OCI-M1 (cell line): ENCODE measurements around the gene SUN3.
"Not testable (repeated sequence)": the region's sequence is repeated elsewhere in the genome, so short reads cannot be mapped to it uniquely, and the experiment has no call there.

Experiments
- DNase-seq: peaks from one replicate; lab custom pipeline; 2025; lab: John Stamatoyannopoulos, UW

SUN3 gene

DNA sequence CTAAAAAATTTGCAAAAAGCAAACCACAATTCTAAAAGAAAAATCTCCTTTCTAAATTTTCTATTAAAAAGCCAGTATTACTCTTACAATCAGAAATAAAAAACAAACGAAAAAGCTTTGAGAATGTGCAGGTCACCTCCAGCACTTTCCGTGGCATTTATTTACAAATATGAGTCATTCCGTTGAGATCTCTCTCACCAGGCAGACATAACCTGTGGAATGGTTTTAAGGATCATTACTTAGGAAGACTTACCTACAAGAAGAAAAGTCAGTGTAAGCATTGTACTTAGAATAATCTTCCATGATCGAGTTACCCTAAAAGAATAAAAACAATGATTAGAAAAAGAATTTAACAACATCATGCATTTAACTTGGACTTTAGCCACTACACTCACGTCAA lies 3.3 kb downstream of the SUN3 start:
- no peak for DNase-seq

DNA sequence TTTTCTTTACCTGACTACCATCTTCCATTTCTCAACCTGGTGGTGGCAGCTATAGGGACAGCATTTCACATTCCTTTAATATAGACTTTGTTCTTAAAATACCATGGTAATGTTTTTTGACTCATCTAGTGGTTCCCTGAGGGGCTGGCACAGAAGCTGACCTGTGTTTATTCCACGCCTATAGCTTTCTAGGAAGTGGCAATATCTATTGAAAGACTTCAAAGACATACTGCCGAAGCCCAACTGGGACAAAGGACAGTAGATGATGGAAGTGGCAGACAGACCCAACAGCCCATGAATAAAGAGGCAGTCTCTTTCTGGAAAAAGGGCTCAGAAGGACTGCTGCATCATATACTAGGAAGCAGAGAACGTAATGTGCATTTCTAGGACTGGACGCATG lies 11.2 kb downstream of the SUN3 start:
- no peak for DNase-seq

DNA sequence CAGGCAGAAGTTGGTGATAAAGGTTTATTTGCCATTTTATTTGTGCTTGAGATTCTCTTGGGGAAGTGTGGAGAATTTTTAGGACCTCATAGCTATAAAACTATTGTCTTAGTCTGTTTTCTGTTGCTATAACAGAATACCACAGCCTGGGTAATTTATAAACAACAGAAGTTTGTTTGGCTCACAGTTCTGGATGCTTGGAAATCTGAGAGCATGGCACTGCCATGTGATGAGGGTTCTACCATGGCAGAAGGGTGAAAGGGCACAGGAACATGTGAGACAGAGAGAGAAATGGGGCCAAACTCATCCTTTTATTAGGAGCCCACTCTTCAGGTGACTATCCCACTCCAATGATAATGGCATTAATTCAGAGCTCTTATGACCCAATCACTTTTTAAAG lies 12.3 kb downstream of the SUN3 start:
- DNase-seq = no peak

DNA sequence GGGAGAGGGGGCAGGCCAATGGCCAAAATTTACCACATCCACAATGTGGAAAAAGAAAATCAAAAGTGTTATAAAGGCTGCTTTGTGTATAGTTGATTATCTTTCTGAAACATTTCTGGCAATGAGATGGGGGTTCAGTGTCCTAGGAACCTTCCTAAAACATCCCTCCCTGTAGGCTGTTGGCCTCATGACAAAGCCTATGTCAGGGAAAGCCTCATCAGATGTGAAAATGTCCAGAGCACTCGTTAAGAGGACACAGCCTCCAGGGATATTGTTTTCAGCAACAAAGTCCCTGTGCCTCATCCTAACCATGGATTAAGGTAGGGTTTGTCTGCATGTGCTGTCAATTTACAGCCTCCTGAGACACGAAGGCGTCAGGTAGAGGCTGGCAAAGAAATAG lies 17.0 kb downstream of the SUN3 start:
- no peak for DNase-seq

DNA sequence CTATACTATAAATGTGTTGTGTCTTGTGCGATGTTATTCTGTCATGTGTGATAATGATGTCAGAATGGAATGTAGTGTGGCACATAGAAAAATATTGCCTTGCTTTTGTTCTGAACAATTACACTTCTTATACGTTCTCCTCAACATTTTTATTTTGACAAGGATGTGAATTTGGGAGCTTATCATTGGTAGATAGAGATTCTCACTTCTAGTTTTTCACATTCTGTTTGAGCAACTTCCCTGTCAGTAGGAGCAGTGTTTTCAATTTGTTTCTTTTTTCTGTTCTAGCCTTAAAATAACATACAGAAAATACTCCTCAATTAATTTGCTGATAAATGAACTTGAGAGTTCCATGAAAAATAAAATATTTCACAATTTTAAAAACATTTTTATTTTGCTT lies 17.6 kb downstream of the SUN3 start:
- no peak for DNase-seq

DNA sequence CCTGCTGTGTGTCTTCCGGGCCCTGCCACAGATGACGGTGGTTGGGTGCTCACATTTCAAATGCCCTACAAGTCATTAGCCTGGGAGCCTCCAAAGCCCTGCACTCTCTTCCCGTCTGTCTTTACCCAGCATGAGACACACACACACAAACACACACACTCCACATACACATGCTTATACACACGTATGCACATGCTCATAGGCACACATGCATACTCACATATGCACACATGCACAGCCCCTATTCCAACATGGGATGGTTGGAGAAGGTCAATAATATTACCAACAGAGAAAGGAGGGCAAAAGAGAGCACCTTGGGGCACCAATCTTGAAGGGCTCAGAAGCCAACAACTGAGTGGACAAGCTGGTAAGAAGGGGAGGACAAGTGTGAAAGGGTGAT lies 19.0 kb downstream of the SUN3 start:
- no peak for DNase-seq

DNA sequence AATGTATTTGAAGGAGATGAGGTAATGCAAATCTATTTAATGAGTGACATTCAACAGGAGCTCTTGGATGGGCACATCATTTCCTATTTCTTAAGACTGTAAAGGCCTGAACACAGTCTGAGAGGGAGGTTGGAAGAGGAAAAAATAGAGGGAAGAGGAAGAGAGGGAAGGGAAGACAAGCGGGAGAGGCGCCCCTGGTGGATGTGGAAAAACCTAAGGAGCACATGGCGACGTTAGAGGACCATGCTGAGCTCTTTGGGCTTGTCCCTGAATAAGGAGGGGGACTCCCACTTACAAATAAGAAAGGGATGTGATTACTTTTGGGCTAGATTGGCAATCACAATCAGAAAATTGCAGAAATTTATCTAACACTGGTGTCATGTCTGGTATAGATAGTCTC lies 19.6 kb downstream of the SUN3 start:
- DNase-seq = no peak

DNA sequence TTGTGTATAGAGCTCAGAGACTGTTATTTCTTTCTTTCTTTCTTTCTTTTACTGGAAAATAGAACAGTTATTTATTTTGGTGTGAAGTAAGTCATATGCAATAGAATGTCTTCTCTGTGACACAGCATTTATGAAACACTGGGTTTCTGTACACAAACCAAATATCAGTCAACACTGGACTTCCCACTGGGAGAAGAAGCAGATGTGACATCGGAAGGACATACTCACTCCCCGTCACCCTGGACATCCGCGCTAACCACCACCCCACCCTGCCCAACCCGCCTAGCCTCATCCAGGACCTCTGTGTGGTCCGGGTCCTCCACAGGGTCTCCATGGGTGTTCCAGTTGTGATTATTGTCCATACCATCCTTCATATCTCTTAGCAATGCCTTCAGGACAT lies 22.0 kb downstream of the SUN3 start:
- no peak for DNase-seq

DNA sequence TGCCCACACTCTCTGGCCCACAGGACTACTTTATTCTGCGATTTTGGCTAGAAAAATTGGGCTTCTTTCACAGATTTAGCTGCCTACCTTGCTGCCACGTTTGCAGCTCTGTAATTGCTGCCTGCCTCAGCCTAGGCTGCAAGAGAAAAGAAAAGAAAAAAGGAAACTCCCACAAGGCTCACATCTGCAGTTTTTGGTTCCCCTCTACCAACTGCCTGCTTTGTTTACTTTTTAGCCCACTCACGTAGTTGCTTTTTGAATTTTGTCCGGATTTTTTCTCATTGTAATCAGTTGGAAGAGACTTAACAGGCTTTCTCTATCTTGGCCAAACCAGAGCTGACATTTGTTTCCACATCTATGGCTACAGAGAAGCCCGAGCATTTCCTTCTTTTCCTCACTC lies 24.3 kb downstream of the SUN3 start:
- no peak for DNase-seq

DNA sequence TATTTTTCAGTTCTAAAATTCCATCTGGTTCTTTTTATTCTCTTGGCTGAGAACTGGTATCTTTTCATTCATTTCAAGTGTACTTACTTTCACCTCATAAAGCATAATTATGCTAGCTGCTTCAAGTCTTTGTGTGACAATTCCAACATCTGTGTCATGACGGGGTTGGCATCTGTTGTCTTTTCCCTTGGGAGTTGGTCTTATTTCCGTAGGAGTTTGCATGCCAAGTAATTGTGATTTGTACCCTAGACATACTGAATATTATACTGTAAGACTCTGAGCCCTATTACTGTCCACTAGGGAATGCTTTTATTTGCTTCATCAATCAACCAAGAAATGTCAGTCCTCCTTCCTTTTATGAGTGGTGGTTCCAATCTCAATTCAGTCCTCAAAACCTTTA lies 24.9 kb downstream of the SUN3 start:
- DNase-seq = no peak

DNA sequence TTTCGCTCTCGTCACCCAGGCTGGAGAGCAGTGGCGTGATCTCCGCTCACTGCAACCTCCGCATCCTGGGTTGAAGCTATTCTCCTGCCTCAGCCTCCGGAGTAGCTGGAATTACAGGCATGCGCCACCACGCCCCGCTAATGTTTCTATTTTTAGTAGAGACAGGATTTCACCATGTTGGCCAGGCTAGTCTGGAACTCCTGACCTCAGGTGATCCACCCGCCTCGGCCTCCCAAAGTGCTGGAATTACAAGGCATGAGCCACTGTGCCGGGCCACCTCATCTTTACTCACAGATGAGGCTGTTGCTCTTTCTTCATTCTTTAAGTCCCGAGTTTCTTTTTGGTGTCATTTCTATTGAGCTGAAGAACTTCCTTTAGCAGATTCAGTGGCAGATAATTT lies 28.7 kb downstream of the SUN3 start:
- not testable (repeated sequence) for DNase-seq

DNA sequence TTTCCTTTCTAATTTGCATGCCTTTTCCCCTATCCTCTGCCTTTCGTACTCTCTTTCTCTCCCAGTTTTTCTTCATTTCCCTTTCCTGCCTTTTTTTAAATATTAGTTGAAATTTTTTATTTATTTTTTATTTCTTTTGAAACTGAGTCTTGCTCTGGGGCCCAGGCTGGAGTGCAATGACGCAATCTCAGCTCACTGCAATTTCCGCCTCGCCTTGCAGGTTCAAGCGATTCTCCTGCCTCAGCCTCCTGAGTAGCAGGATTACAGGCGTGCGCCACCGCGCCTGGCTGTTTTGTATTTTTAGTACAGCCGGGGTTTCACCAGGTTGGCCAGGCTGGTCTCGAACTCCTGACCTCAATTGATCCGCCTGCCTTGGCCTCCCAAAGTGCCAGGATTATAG lies 29.5 kb downstream of the SUN3 start:
- no peak for DNase-seq

DNA sequence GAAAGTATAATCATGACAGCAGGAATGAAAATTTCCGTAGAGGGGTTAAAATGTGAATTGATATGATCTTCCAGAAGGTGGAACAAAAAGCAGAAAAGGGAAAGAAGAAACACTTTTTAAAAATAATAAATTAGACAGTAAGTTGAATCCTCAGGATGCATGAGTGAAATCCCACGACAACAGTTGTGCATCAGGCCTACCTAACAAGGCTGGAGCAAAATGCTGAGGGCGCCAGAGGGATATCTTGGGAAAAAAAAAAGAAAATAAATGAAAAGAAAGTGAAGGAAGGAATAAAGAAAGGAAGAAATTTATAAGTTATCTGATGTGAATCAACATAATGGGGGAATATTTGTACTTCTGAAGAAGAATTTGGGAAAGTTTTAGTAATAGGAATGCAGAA lies 36.5 kb downstream of the SUN3 start:
- DNase-seq = no peak

DNA sequence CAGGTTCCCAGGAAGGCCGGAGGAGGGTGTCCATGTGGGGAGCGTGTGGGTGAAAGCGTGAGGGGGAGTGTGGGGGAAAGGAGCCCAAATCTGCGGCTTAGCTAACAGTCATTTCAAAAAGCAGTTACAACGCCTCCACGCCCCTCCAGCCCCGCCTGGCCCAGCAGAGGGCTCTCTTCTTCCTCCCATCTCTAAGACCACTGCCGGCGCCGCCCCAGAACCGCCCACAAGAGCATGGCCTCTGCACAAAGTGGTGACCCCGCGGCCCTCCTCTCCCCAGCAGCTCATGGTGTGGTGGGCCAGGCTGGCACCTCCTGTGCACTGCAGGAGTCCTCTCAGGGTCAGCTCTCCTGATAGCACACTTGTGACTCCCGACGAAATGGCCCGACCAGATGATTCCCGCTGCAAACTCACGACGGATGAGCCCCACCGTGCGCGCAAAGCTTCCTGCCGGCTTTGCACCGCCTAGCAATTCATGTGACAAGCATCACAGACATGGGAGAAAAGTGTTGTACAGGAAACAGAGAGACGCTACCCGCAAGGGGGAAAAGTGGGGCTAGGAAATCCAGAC lies 37.1 kb downstream of the SUN3 start:
- DNase-seq = peak; percentile 87

DNA sequence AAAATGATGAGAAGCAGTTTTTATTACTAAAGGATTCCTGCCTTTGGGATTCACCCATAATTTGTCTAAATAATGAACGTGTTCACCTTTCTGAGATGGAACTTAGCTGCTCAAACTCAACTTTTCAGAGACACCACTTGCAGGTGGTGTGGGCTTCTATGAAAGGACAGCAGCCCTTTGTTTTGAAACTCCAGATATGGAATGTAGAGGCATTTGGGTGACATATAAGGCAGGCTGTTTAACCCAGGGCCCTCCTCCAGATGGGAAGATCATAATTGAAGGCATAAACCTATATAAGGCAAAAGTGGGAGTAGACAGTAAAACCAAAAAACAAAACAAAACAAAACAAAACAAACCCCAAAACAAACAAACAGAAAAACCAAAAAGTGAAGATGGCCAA lies 37.6 kb downstream of the SUN3 start:
- peak; percentile 33 for DNase-seq

DNA sequence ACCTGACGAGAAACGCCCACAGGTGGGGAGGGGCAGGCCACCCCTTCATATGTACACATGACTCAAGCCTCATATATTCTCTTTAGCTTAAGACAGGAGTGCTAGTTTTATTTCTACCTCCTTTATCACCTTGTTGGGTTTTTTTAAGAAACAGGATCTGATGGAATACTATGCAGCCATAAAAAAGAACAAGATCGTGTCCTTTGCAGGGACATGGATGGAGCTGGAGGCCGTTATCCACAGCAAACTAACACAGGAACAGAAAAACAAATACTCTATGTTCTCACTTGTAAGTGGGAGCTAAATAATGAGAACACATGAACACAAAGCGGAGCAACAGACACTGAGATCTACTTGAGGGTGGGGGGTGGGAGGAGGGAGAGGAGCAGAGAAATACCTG lies 38.3 kb downstream of the SUN3 start:
- DNase-seq = no peak

DNA sequence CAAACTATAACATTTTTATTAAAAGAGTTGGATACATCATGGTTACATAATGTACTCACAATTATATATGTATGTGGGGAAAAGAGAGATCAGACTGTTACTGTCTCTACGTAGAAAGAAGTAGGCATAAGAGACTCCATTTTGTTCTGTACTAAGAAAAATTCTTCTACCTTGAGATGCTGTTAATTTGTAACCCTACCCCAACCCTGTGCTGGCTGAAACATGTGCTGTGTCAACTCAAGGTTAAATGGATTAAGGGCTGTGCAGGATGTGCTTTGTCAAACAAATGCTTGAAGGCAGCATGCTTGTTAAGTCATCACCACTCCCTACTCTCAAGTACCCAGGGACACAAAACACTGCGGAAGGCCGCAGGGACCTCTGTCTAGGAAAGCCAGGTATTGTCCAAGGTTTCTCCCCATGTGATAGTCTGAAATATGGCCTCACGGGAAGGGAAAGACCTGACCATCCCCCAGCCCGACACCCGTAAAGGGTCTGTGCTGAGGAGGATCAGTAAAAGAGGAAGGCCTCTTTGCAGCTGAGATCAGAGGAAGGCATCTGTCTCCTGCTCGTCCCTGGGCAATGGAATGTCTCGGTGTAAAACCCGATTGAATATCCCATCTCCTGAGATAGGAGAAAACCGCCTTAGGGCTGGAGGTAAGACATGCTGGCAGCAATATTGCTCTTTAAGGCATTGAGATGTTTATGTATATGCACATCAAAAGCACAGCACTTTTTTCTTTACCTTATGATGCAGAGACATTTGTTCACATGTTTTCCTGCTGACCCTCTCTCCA lies 39.1 kb downstream of the SUN3 start:
- DNase-seq = not testable (repeated sequence)

DNA sequence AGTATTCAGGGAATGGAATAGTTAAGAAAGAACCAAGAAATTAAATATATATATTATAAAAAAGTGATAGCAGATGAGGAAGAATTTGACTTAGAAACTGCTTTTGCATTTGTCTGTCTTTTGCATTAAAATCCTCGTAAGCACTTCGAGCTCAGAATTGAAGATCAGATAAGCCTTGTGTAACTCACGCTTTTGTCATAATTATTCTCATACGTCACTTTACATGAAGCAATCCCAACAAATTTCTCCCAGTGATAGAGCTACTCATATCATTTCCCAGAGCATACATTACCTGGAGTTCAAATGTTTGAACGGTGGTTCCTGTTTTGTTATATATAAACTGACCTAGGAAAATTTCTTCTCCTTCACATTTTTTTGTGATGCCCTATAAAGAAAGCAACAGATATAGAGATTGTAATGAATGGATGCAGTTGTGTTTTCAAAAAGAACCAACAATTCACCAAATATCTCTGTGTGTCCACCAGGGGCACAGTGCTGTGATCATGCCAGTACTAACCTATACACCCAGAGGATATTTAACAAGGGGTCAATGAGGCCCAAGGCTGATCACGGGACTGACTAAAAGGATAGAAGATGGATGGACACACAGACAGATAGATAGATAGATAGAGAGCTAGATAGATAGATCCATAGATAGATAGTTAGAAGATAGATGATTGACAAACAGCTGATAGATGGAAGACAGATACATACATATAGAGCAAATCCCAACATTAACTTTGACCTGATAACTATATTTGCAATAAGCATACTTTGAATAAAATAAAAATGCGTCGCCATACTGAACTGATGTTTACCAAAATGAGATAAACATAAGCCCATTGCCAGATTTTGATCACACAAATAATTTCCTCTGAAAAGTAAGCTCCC lies 40.2 kb downstream of the SUN3 start:
- DNase-seq = peak; percentile 15

DNA sequence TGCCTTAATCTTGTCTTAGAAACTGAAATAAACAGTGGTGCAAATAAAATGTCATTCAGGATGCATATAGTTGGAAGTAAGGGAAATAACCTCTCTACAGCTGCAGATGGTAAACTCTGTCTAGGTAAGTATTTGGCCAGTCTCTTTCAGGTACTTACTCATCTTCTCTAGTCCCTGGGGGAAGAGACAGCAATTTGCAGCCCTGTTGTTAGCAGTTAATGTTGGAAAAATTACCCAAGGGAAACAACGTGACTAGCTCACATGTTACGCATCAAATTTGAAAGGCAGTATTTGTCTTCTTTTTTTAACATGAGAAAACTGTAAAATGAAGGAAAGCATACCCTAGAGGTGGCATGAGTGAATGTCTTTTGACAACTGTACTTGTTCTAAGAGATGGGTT lies 46.3 kb downstream of the SUN3 start:
- no peak for DNase-seq

DNA sequence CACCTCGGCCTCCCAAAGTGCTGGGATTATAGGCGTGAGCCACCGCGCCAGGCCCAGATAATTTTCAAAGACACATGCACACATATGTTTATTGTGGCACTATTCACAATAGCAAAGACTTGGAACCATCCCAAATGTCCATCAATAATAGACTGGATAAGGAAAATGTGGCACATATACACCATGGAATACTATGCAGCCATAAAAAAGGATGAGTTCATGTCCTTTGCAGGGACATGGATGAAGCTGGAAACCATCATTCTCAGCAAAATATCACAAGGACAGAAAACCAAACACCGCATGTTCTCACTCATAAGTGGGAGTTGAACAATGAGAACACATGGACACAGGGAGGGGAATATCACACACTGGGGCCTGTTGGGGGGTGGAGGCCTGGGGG lies 48.3 kb downstream of the SUN3 start:
- DNase-seq = not testable (repeated sequence)

DNA sequence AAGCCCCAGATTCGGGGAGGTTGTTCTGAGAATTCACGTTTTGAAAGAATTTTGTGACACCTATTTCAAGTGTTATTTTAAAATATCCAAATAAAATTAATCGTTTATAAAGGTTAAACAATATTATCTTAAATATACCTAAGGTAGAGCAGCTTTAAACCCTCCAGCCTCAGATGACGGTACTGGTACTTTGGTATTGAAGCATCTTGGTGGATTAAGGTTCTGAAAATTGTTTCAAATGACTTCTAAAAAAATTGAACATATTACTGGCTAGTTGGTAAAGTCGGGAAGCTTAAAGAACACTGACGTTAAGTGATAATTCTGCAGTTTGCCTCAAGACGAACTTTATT lies 49.1 kb downstream of the SUN3 start:
- no peak for DNase-seq

DNA sequence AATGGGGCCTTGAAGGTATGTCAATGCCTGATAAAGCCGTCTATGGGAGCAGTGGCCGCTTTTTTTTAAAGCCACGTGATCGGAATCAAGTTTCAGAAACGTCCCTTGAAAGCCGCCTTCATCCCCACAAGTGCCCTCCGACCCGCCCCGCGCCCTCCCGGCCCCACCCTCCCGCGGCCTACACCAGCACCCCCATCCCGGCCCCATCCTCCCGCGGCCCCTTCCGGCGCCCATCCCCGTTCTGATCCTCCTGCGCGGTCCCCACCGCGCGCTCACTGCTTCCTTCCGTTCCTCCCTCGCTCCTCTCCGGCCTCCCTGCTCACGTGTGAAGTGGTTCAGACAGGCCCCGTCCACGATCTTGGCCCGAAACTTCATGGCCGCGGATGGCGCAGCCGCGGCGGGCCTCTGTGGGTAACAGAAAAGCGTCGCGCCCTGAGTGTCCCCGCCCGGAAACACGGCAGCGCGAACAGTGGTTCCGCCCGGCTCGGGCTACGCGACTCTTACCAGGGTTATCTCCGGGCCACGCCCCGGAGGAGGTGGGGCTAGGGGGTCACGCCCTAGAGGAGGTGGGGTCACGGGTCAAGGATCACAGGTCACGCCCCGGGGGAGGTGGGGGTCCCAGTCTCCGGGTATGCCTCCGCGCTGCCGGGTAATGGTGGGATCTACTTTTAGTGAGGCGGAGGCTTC lies 49.6 kb downstream of the SUN3 start, which contains the start of gene HUS1:
Gene HUS1, minus strand, starts transcription at position 471 of the 687 bp plus-strand sequence. Its CDS starts 96 bp downstream, at position 375.
- DNase-seq = peak; percentile 93

DNA sequence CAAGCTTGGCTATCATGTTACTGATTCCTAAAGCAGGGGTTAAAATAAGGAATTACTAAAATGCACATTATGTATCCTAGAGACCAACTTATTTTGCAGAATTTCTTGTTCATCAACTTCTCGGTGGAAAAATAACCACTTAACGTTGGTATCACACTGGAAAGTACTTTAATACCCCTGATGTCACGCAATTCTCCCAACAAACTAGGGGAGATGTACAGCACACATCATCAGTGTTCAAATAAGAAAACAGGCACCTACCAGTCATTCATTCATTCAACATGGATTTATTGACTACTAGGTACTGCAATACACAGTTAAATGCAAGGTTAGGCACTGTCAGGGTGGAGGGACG lies 50.1 kb downstream of the SUN3 start:
- no peak for DNase-seq
